Ascending aorta (tissue), 2 donors: ENCODE results near the gene IL5. TPM values are rescaled to one million over a fixed set of nuclear protein-coding genes. Genes with fewer than 3 reads are reported as not detected.
"Not testable (repeated sequence)": the region's sequence is repeated elsewhere in the genome, so short reads cannot be mapped to it uniquely, and the experiment has no call there.

Experiments
- DNase-seq, 2 donors: peaks; one replicate each; pipeline ENCODE4 v3.0.0-alpha.2; 2019; ENCODE audit warnings: low spot score in 2 of 2
- H3K27ac ChIP-seq, 2 donors: fragments of 200-600 bp; sonication (generic); one replicate each; pipeline ENCODE4 v1.5.1; 2016 to 2017; ENCODE audit warnings: mild to moderate bottlenecking in 1 of 2
- H3K27me3 ChIP-seq: fragments of 200-600 bp; sonication (generic); one replicate; pipeline ENCODE4 v1.5.1; 2017
- H3K36me3 ChIP-seq, 2 donors: fragments of 200-600 bp; sonication (generic); one replicate each; pipeline ENCODE4 v1.5.1; 2016
- H3K4me1 ChIP-seq, 2 donors: fragments of 200-600 bp; sonication (generic); one replicate each; pipeline ENCODE4 v1.5.1; 2016 to 2017; ENCODE audit warnings: mild to moderate bottlenecking in 1 of 2
- H3K4me3 ChIP-seq, 2 donors: fragments of 200-600 bp; sonication (generic); one replicate each; pipeline ENCODE4 v1.5.1; 2016 to 2017; ENCODE audit warnings: mild to moderate bottlenecking in 1 of 2
- H3K9me3 ChIP-seq, 2 donors: fragments of 200-600 bp; sonication (generic); one replicate each; pipeline ENCODE4 v1.5.1; 2016
- CTCF ChIP-seq, 3 experiments: fragments of 200-600 bp in 2 of 3; fragments of 450-650 bp in 1 of 3; sonication (generic) in 2 of 3; IDR thresholded peaks; one replicate each; pipeline ENCODE4 v1.5.1; 2016 to 2019; ENCODE audit warnings: antibody characterized with exemption in 3 of 3, mild to moderate bottlenecking in 1 of 3, moderate library complexity in 1 of 3
- intact Hi-C: fragments of 100-400 bp; cut with DNase I; formaldehyde crosslinking; loops from one replicate; pipeline ENCODE4 v1.15.1; 2023
- total RNA-seq: library from RNA; depleted of rRNA; stranded (reverse); fragments of >200 nt; gene quantifications from one replicate; pipeline ENCODE4 v1.1.0, GENCODE V29; 2016

Gene IL5
- total RNA-seq, 1 donor from 2014 or later = not detected

GRCh38 chr5:132528021-132528420 is 15.3 kb downstream of the IL5 start:
- peaks cover 0 to 2% of the 10 kb centered on the region in 2 donors for H3K4me1 ChIP-seq
- no peaks in the 10 kb centered on the region for H3K9me3 ChIP-seq
- no peak for DNase-seq
- H3K36me3 ChIP-seq = no peaks in the 10 kb centered on the region
- H3K27ac ChIP-seq = no peak overlapping the region
- H3K4me3 ChIP-seq = no peak overlapping the region
- TF ChIP-seq CTCF (IDR thresholded peaks at IDR 0.05) = no peak
- intact Hi-C loops = no loop called here
- H3K27me3 ChIP-seq = no peaks in the 10 kb centered on the region

GRCh38 chr5:132526974-132527564 is 16.3 kb downstream of the IL5 start:
- Histone ChIP-seq H3K36me3 (no peaks in the 10 kb centered on the region), H3K9me3 (no peaks in the 10 kb centered on the region), H3K27me3 (no peaks in the 10 kb centered on the region), H3K4me1 (peaks cover 0 to 2% of the 10 kb centered on the region in 2 donors), H3K27ac (no peak overlapping the region), H3K4me3 (no peak overlapping the region)
- no peak for DNase-seq
- intact Hi-C loops = no loop called here
- no peak for TF ChIP-seq CTCF (IDR thresholded peaks at IDR 0.05)

GRCh38 chr5:132526290-132526973 is 16.9 kb downstream of the IL5 start:
- peak; percentile 64 to 79 (median 68) for TF ChIP-seq CTCF (IDR thresholded peaks at IDR 0.05)
- H3K9me3 ChIP-seq = no peaks in the 10 kb centered on the region
- no peak overlapping the region for H3K4me3 ChIP-seq
- H3K27ac ChIP-seq = no peak overlapping the region
- no peak for DNase-seq
- H3K27me3 ChIP-seq = no peaks in the 10 kb centered on the region
- intact Hi-C loops = no loop called here
- peaks cover 0 to 2% of the 10 kb centered on the region in 2 donors for H3K4me1 ChIP-seq
- no peaks in the 10 kb centered on the region for H3K36me3 ChIP-seq

- no peak for TF ChIP-seq CTCF (IDR thresholded peaks at IDR 0.05)
- H3K9me3 ChIP-seq = no peaks in the 10 kb centered on the region
- no peak overlapping the region for H3K27ac ChIP-seq
- DNase-seq = no peak
- H3K4me3 ChIP-seq = no peak overlapping the region
- no peaks in the 10 kb centered on the region for H3K27me3 ChIP-seq
- intact Hi-C loops = no loop called here
- peaks cover 0 to 2% of the 10 kb centered on the region in 2 donors for H3K4me1 ChIP-seq
- H3K36me3 ChIP-seq = no peaks in the 10 kb centered on the region
Observed at GRCh38 chr5:132525299-132525724, 18.0 kb downstream of the IL5 start.

GRCh38 chr5:132524877-132525276 is 18.4 kb downstream of the IL5 start:
- DNase-seq, H3K27ac ChIP-seq, H3K36me3 ChIP-seq, H3K27me3 ChIP-seq, H3K9me3 ChIP-seq, intact Hi-C loops, H3K4me3 ChIP-seq, H3K4me1 ChIP-seq: not testable (repeated sequence)

GRCh38 chr5:132522067-132522466 is 21.3 kb downstream of the IL5 start:
- DNase-seq, H3K27ac ChIP-seq, H3K4me3 ChIP-seq, H3K9me3 ChIP-seq, intact Hi-C loops, H3K4me1 ChIP-seq, H3K36me3 ChIP-seq, H3K27me3 ChIP-seq: not testable (repeated sequence)

GRCh38 chr5:132513618-132514336 is 29.5 kb downstream of the IL5 start:
- H3K9me3 ChIP-seq, H3K27ac ChIP-seq, H3K36me3 ChIP-seq, H3K4me3 ChIP-seq, DNase-seq, intact Hi-C loops, H3K27me3 ChIP-seq, H3K4me1 ChIP-seq: not testable (repeated sequence)
